K562 (cell line): ENCODE results near the gene THBS2.

Experiments
- ZNF830 ChIP-seq: fragments of 250-450 bp; sonication (Bioruptor Pico); IDR thresholded peaks from 2 replicates; pipeline ENCODE4 v1.5.0; 2021; ENCODE audit warnings: mild to moderate bottlenecking
- TF ChIP-seq, protein P1 (sequence below), 3 experiments: IDR thresholded peaks in 2 of 3; conservative IDR thresholded peaks in 1 of 3; 2 replicates each; pipeline ENCODE4 v1.5.1; 2011 to 2012; ENCODE audit warnings: low read length in 3 of 3, mild to moderate bottlenecking in 3 of 3, control low read depth in 2 of 3, improper control_type of control experiment in 1 of 3, inconsistent platforms in 1 of 3, low read depth in 1 of 3, mixed read lengths in 1 of 3, moderate library complexity in 1 of 3; ENCODE audit not compliant: insufficient read depth in 2 of 3

DNA sequence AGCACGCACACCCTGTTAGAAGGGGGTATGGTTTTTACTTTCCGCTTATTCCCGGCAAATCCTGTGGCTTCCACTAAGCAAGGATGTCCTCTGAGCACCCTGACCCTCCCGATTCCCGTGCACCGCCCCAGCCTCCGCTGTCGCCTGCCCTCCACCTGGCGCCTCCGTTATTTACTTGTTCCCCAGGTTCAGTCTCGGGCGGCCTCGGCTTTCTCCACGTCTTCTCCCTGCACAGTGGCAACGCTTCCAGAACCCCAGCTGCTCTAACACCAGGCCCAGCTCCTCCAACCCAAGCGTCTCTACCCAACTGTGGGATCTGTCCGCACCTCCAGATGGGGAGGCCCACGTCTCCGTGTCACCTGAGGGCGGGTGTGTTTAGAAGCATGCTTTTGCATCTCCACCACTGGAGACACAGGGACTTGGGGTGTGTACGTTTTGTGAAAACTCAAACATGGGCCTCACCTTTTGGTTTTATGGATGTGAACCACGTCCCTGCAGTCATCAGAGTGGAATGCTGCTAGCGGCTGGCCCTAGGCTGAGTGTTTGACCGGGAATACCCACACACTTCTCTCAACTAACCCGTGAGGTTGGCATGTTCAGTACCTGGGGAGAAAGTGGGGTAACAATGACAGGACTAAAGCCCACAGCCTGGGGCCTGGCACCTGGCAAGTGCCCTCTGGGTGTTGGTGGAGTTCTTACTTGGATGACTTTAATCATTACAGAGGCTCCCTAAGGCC is 79.9 kb downstream of the THBS2 start:
- TF ChIP-seq, protein P1, sequence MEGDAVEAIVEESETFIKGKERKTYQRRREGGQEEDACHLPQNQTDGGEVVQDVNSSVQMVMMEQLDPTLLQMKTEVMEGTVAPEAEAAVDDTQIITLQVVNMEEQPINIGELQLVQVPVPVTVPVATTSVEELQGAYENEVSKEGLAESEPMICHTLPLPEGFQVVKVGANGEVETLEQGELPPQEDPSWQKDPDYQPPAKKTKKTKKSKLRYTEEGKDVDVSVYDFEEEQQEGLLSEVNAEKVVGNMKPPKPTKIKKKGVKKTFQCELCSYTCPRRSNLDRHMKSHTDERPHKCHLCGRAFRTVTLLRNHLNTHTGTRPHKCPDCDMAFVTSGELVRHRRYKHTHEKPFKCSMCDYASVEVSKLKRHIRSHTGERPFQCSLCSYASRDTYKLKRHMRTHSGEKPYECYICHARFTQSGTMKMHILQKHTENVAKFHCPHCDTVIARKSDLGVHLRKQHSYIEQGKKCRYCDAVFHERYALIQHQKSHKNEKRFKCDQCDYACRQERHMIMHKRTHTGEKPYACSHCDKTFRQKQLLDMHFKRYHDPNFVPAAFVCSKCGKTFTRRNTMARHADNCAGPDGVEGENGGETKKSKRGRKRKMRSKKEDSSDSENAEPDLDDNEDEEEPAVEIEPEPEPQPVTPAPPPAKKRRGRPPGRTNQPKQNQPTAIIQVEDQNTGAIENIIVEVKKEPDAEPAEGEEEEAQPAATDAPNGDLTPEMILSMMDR (IDR thresholded peaks at IDR 0.05 in 2 of 3, conservative IDR thresholded peaks at IDR 0.05 in 1 of 3; ENCODE audit: insufficient read depth in 2 of 3, low read depth in 1 of 3, low read length in 3 of 3), result no peak
- no peak for TF ChIP-seq ZNF830
